ENCODE data around the gene ENTPD7.

GRCh38 chr10:99665304-99665703, 6.0 kb downstream of the ENTPD7 start:
- TF ChIP-seq CTCF (IDR thresholded peaks at IDR 0.05; ENCODE audit: borderline replicate concordance, extremely low read depth, low read length, poor library complexity, severe bottlenecking) (no peak), EZH2 (IDR thresholded peaks at IDR 0.05; ENCODE audit: borderline replicate concordance, low read depth, low read length, severe bottlenecking) (no peak)
